Liver (tissue), 9 donors: ENCODE data around the gene MYL4. TPM values are rescaled to one million over a fixed set of nuclear protein-coding genes. Genes with fewer than 3 reads are reported as not detected.

Experiments used
- DNase-seq: peaks from one replicate; pipeline ENCODE4 v3.0.0-alpha.2; 2017; ENCODE audit warnings: low spot score
- H3K27ac ChIP-seq, 2 donors: one replicate each; pipeline ENCODE4 v1.7.0; 2013; ENCODE audit warnings: inconsistent platforms in 2 of 2, low read length in 2 of 2, control low read depth in 1 of 2, low read depth in 1 of 2, mild to moderate bottlenecking in 1 of 2
- H3K27me3 ChIP-seq, 4 donors: one replicate each; pipeline versions ENCODE4 v1.6.1 to v1.7.0; 2013; ENCODE audit warnings: low read length in 3 of 4, inconsistent platforms in 1 of 4, mild to moderate bottlenecking in 1 of 4, moderate library complexity in 1 of 4; ENCODE audit not compliant: control insufficient read depth in 4 of 4, insufficient read depth in 4 of 4
- H3K36me3 ChIP-seq, 4 donors: one replicate each; pipeline versions ENCODE4 v1.6.1 to v1.7.0; 2013; ENCODE audit warnings: low read length in 3 of 4, mild to moderate bottlenecking in 3 of 4, low read depth in 1 of 4, moderate library complexity in 1 of 4; ENCODE audit not compliant: control insufficient read depth in 4 of 4, insufficient read depth in 3 of 4
- H3K4me1 ChIP-seq, 4 donors: one replicate each; pipeline versions ENCODE4 v1.6.1 to v1.7.0; 2013; ENCODE audit warnings: low read length in 3 of 4, mild to moderate bottlenecking in 3 of 4, moderate library complexity in 1 of 4; ENCODE audit not compliant: control insufficient read depth in 4 of 4, insufficient read depth in 4 of 4
- H3K4me3 ChIP-seq, 3 donors: one replicate each; pipeline versions ENCODE4 v1.6.1 to v1.7.0; 2013; ENCODE audit warnings: low read length in 3 of 3, control low read depth in 1 of 3, low read depth in 1 of 3, mild to moderate bottlenecking in 1 of 3
- H3K9ac ChIP-seq, 2 donors: one replicate each; pipeline ENCODE4 v1.7.0; 2013; ENCODE audit warnings: low read length in 2 of 2, mild to moderate bottlenecking in 2 of 2, moderate library complexity in 2 of 2, control low read depth in 1 of 2, low read depth in 1 of 2
- H3K9me3 ChIP-seq, 4 donors: one replicate each; pipeline versions ENCODE4 v1.6.1 to v1.7.0; 2013; ENCODE audit warnings: low read length in 3 of 4; ENCODE audit not compliant: control insufficient read depth in 4 of 4
- ATF3 ChIP-seq: IDR thresholded peaks from 2 replicates; pipeline ENCODE4 v1.6.1; 2016; ENCODE audit warnings: antibody characterized with exemption
- EGR1 ChIP-seq, 2 donors: IDR thresholded peaks; 2 replicates each; pipeline ENCODE4 v1.6.1; 2016 to 2018; ENCODE audit warnings: antibody characterized with exemption in 2 of 2, low read depth in 2 of 2
- FOXA1 ChIP-seq: IDR thresholded peaks from 2 replicates; pipeline ENCODE4 v1.6.1; 2016; ENCODE audit warnings: antibody characterized with exemption
- FOXA2 ChIP-seq: IDR thresholded peaks from 2 replicates; pipeline ENCODE4 v1.6.1; 2016; ENCODE audit warnings: antibody characterized with exemption
- GABPA ChIP-seq, 2 donors: IDR thresholded peaks in 1 of 2; conservative IDR thresholded peaks in 1 of 2; 2 replicates each; pipeline ENCODE4 v1.6.1; 2016; ENCODE audit warnings: antibody characterized with exemption in 2 of 2, mild to moderate bottlenecking in 1 of 2, moderate library complexity in 1 of 2
- HNF4A ChIP-seq, 2 donors: conservative IDR thresholded peaks; 2 replicates each; pipeline ENCODE4 v1.6.1; 2016; ENCODE audit warnings: antibody characterized with exemption in 2 of 2, mild to moderate bottlenecking in 2 of 2
- HNF4G ChIP-seq: IDR thresholded peaks from 2 replicates; pipeline ENCODE4 v1.6.1; 2016; ENCODE audit warnings: antibody characterized with exemption
- JUND ChIP-seq, 2 donors: IDR thresholded peaks; 2 replicates each; pipeline ENCODE4 v1.6.1; 2016; ENCODE audit warnings: antibody characterized with exemption in 2 of 2
- MAX ChIP-seq: IDR thresholded peaks from 2 replicates; pipeline ENCODE4 v1.6.1; 2016; ENCODE audit warnings: antibody characterized with exemption
- NR2F2 ChIP-seq: IDR thresholded peaks from 2 replicates; pipeline ENCODE4 v1.6.1; 2016; ENCODE audit warnings: antibody characterized with exemption
- RAD21 ChIP-seq, 2 donors: IDR thresholded peaks; 2 replicates each; pipeline ENCODE4 v1.6.1; 2016; ENCODE audit warnings: antibody characterized with exemption in 2 of 2, mild to moderate bottlenecking in 2 of 2
- REST ChIP-seq: IDR thresholded peaks from 2 replicates; pipeline ENCODE4 v1.6.1; 2016; ENCODE audit warnings: antibody characterized with exemption, mild to moderate bottlenecking
- RXRA ChIP-seq, 2 donors: IDR thresholded peaks; 2 replicates each; pipeline ENCODE4 v1.6.1; 2017 to 2018; ENCODE audit warnings: antibody characterized with exemption in 2 of 2, mild to moderate bottlenecking in 1 of 2
- SP1 ChIP-seq: IDR thresholded peaks from 2 replicates; pipeline ENCODE4 v1.6.1; 2018; ENCODE audit warnings: antibody characterized with exemption, mild to moderate bottlenecking
- TAF1 ChIP-seq: conservative IDR thresholded peaks from 2 replicates; pipeline ENCODE4 v1.6.1; 2016; ENCODE audit warnings: antibody characterized with exemption, mild to moderate bottlenecking
- YY1 ChIP-seq: IDR thresholded peaks from 2 replicates; pipeline ENCODE4 v1.6.1; 2016; ENCODE audit warnings: antibody characterized with exemption, mild to moderate bottlenecking
- WGBS: extraction: QIAGEN DNeasy Blood & Tissue Kit; methylation state at CpG from one replicate; pipeline ENCODE4 v1.1.7; 2013; 5-methylcytosine and 5-hydroxymethylcytosine counted together
- polyA plus RNA-seq, 2 donors: library from polyadenylated mRNA; stranded (reverse) in 1 of 2; unstranded in 1 of 2; fragments of 200-250 nt in 1 of 2; fragments of >200 nt in 1 of 2; fragmentation: Nextera tagmentation in 1 of 2; extraction: Ambion mirVana in 1 of 2; gene quantifications; one replicate each; pipeline versions ENCODE4 v1.2.1 to v1.2.3, GENCODE V29; 2013 to 2015
- total RNA-seq, 2 donors: library from RNA; depleted of rRNA; stranded (reverse); fragments of >200 nt; gene quantifications; one replicate each; pipeline ENCODE4 v1.2.3, GENCODE V29; 2014
- donor health status: healthy.
- donor health status: healthy.
- donor health status: healthy.
- donor health status: healthy.
- donor health status: healthy.

Gene MYL4
- total RNA-seq (100 to 1,000 TPM in 1 of 2 donors, not detected in 1; 215 TPM), polyA plus RNA-seq (under 1 TPM; 0.19 to 0.22 TPM)

- H3K4me1 ChIP-seq, result no peaks in the 10 kb centered on the region
- H3K9me3 ChIP-seq, result no peaks in the 10 kb centered on the region
- H3K27me3 ChIP-seq, result no peaks in the 10 kb centered on the region
- no peak within 1 kb of the TSS for H3K9ac ChIP-seq
- H3K4me3 ChIP-seq, result no peak within 1 kb of the TSS
- no peaks in the 10 kb centered on the region for H3K36me3 ChIP-seq
- WGBS, result 88% methylated on average over 6 of the region's 6 CpGs
- no peak within 1 kb of the TSS for H3K27ac ChIP-seq
- DNase-seq, result peak; percentile 65
- no peak for TF ChIP-seq SP1
- no peak for TF ChIP-seq RXRA (IDR thresholded peaks at IDR 0.05)
Measured at GRCh38 chr17:47208744-47209488, at the start of gene MYL4. TSS of gene MYL4 (plus strand) at chr17:47209348. CDS start at chr17:47209423, 75 bp downstream.

DNA sequence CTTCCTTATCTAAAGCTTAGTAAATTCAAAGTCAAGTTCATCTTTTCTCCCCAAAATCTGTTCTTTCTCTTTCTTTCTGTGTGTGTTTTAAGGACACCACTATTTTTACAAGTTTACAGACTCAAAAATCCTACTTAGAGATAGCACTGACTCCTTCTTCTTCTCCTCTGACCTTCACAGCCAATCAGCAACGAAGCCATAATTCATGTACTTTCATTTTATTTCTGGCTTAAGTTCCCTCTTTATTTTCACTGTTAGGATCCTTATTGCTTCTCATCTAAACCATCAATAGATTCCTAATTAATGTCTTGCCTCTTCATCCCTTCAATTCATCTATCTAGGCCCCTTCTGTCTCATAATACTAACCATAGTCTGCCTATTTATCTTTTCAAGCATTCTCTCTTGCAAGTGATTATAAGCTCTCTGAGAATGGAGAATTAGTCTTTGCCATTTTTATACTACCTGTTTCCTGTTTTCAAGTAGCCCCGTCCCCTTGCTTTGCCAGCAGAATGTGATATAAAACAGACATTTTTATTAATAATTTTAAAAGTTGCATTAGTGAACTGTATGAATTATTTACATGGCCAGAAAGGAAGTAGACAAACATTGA lies 47.0 kb upstream of the MYL4 start:
- no peak for TF ChIP-seq FOXA2
- TF ChIP-seq TAF1, result no peak
- TF ChIP-seq REST, result no peak
- no peak for TF ChIP-seq RAD21 (IDR thresholded peaks at IDR 0.05)
- no peak for TF ChIP-seq SP1
- no peak for TF ChIP-seq MAX
- no peak for TF ChIP-seq YY1
- no peak for TF ChIP-seq HNF4A (conservative IDR thresholded peaks at IDR 0.05)
- no peak for TF ChIP-seq RXRA (IDR thresholded peaks at IDR 0.05)
- no peak for TF ChIP-seq JUND (IDR thresholded peaks at IDR 0.05)
- TF ChIP-seq EGR1 (IDR thresholded peaks at IDR 0.05; ENCODE audit: low read depth in 2 of 2), result no peak
- no peak for TF ChIP-seq FOXA1
- no peak for TF ChIP-seq GABPA (IDR thresholded peaks at IDR 0.05 in 1 of 2, conservative IDR thresholded peaks at IDR 0.05 in 1 of 2)
- no peak for TF ChIP-seq HNF4G
- TF ChIP-seq ATF3, result no peak
- no peak for TF ChIP-seq NR2F2
- Histone ChIP-seq H3K27me3 (no peaks in the 10 kb centered on the region), H3K27ac (no peak overlapping the region), H3K36me3 (peaks cover 4 to 18% (median 15%) of the 10 kb centered on the region in 4 donors), H3K9me3 (no peaks in the 10 kb centered on the region), H3K4me3 (no peak overlapping the region), H3K9ac (peak overlapping the region in 1 of 2 donors; percentile 43), H3K4me1 (peaks cover 0 to 3% (median under 1%) of the 10 kb centered on the region in 4 donors)
- 71% methylated on average over 2 of the region's 2 CpGs for WGBS
- no peak for DNase-seq
